ENCODE measurements around the gene OPN3.
A peak's percentile ranks its signal among the peaks of the same experiment; 100 is the strongest.
"Not testable (repeated sequence)": the region's sequence is repeated elsewhere in the genome, so short reads cannot be mapped to it uniquely, and the experiment has no call there.

The OPN3 gene

GRCh38 chr1:241640149-241640866 is at the start of gene OPN3, which contains the start of gene CHML:
TSS of gene OPN3 (minus strand) at chr1:241640369. CDS start at chr1:241640254, 115 bp downstream.
TSS of gene CHML (minus strand) at chr1:241640369. CDS start at chr1:241635766, 4,603 bp downstream.
- DNase-seq, result peak; percentile 87

- DNase-seq, result no peak
Observed at GRCh38 chr1:241688940-241689368, 48.8 kb upstream of the OPN3 start.

- DNase-seq, result no peak
Observed at GRCh38 chr1:241684108-241684507, 43.9 kb upstream of the OPN3 start.

- DNase-seq, result no peak
Observed at GRCh38 chr1:241682921-241683320, 42.8 kb upstream of the OPN3 start.

- not testable (repeated sequence) for DNase-seq
Observed at GRCh38 chr1:241681861-241682448, 41.8 kb upstream of the OPN3 start.

- no peak for DNase-seq
Observed at GRCh38 chr1:241679961-241680360, 39.8 kb upstream of the OPN3 start.

GRCh38 chr1:241679404-241679803 is 39.2 kb upstream of the OPN3 start:
- no peak for DNase-seq

- no peak for DNase-seq
Observed at GRCh38 chr1:241678536-241678935, 38.4 kb upstream of the OPN3 start.

- DNase-seq, result peak; percentile 11
Observed at GRCh38 chr1:241677201-241677600, 37.0 kb upstream of the OPN3 start.

- no peak for DNase-seq
Observed at GRCh38 chr1:241675983-241676382, 35.8 kb upstream of the OPN3 start.

GRCh38 chr1:241674805-241675384 is 34.7 kb upstream of the OPN3 start:
- DNase-seq, result no peak

- DNase-seq, result no peak
Observed at GRCh38 chr1:241672301-241672700, 32.1 kb upstream of the OPN3 start.

- no peak for DNase-seq
Observed at GRCh38 chr1:241666419-241666818, 26.2 kb upstream of the OPN3 start.

GRCh38 chr1:241660424-241660972 is 20.3 kb upstream of the OPN3 start:
- no peak for DNase-seq

GRCh38 chr1:241659016-241659415 is 18.8 kb upstream of the OPN3 start:
- DNase-seq, result not testable (repeated sequence)

GRCh38 chr1:241658081-241658793 is 18.1 kb upstream of the OPN3 start:
- no peak for DNase-seq

GRCh38 chr1:241654641-241655040 is 14.5 kb upstream of the OPN3 start:
- DNase-seq, result no peak

GRCh38 chr1:241654019-241654418 is 13.8 kb upstream of the OPN3 start:
- DNase-seq, result no peak

GRCh38 chr1:241652012-241652411 is 11.8 kb upstream of the OPN3 start, which contains the start of gene WDR64:
TSS of gene WDR64 (plus strand) at chr1:241652281. CDS start at chr1:241652485, 204 bp downstream.
- DNase-seq, result no peak

- DNase-seq, result no peak
Observed at GRCh38 chr1:241648159-241648558, 8.0 kb upstream of the OPN3 start.

- DNase-seq, result no peak
Observed at GRCh38 chr1:241647658-241648057, 7.5 kb upstream of the OPN3 start.

- DNase-seq, result no peak
Observed at GRCh38 chr1:241646201-241646600, 6.0 kb upstream of the OPN3 start.

GRCh38 chr1:241645199-241645598 is 5.0 kb upstream of the OPN3 start:
- no peak for DNase-seq
